ENCODE data around the gene PTPRU. TPM values are rescaled to one million over a fixed set of nuclear protein-coding genes. Genes with fewer than 3 reads are reported as not detected.

Gene PTPRU
- total and polyA plus RNA-seq, 2 experiments from 2014 or later, result 8.0 to 105 TPM

GRCh38 chr1:29329022-29329775 lies 92.9 kb downstream of the PTPRU start:
- no peak overlapping the region for H2AFZ ChIP-seq
- H3K27me3 ChIP-seq (ENCODE audit: insufficient read depth), result no peaks in the 10 kb centered on the region
- Mint-ChIP-seq H3K27ac (no peak overlapping the region), H3K36me3 (ENCODE audit: low read depth) (peaks cover 3% of the 10 kb centered on the region; the same call in 1 of the 3 replicates), H3K27me3 (ENCODE audit: insufficient read depth, low read depth, poor library complexity) (peaks cover 9% of the 10 kb centered on the region), H3K4me3 (no peak overlapping the region; the same call in 2 of the 3 replicates), H3K4me1 (peaks cover 13% of the 10 kb centered on the region), H3K9me3 (peaks cover 3% of the 10 kb centered on the region; the same call in 1 of the 3 replicates)
- H3K9me2 ChIP-seq (ENCODE audit: insufficient read depth), result peaks cover 3% of the 10 kb centered on the region; the same call in 1 of the 2 replicates
- H3K4me1 ChIP-seq (ENCODE audit: insufficient read depth), result peaks cover 5% of the 10 kb centered on the region
- H4K20me1 ChIP-seq (replicated peaks; ENCODE audit: insufficient read depth), result no peaks in the 10 kb centered on the region
- ATAC-seq, result no peak
- no peaks in the 10 kb centered on the region for H3K79me2 ChIP-seq (replicated peaks; ENCODE audit: insufficient read depth)
- H3K27ac ChIP-seq (ENCODE audit: low read depth), result no peak overlapping the region
- no peak for TF ChIP-seq EZH2 (IDR thresholded peaks at IDR 0.05; ENCODE audit: low read depth, unreplicated experiment)
- no peak for TF ChIP-seq CREB1 (CRISPR knock-in tag; IDR thresholded peaks at IDR 0.05; ENCODE audit: low read depth)
- TF ChIP-seq ZNF462 (CRISPR knock-in tag; IDR thresholded peaks at IDR 0.05), result no peak
- no peak overlapping the region for H3K4me3 ChIP-seq
- no peak for DNase-seq (ENCODE audit: low spot score)
- no peaks in the 10 kb centered on the region for H3K36me3 ChIP-seq (ENCODE audit: insufficient read depth)
- no peaks in the 10 kb centered on the region for H3F3A ChIP-seq (replicated peaks; ENCODE audit: low read depth)
- H3K4me2 ChIP-seq, result no peak overlapping the region

- H3K36me3 ChIP-seq (ENCODE audit: insufficient read depth), result no peaks in the 10 kb centered on the region
- H3K9me3 Mint-ChIP-seq, result peaks cover 3% of the 10 kb centered on the region; the same call in 1 of the 3 replicates
- no peak overlapping the region for H3K27ac Mint-ChIP-seq
- no peak overlapping the region for H3K27ac ChIP-seq (ENCODE audit: low read depth)
- no peaks in the 10 kb centered on the region for H3K79me2 ChIP-seq (replicated peaks; ENCODE audit: insufficient read depth)
- H3K36me3 Mint-ChIP-seq (ENCODE audit: low read depth), result peaks cover 3% of the 10 kb centered on the region; the same call in 1 of the 3 replicates
- ATAC-seq (no peak), DNase-seq (ENCODE audit: low spot score) (no peak)
- H2AFZ ChIP-seq, result no peak overlapping the region
- no peak for TF ChIP-seq JUNB (IDR thresholded peaks at IDR 0.05; ENCODE audit: unreplicated experiment)
- TF ChIP-seq EZH2phosphoT487 (IDR thresholded peaks at IDR 0.05; ENCODE audit: unreplicated experiment), result no peak
- no peak for TF ChIP-seq ZNF331 (CRISPR knock-in tag; IDR thresholded peaks at IDR 0.05; ENCODE audit: low read depth)
- TF ChIP-seq CTCF (conservative IDR thresholded peaks at IDR 0.05; ENCODE audit: low read depth in 2 of 2), result no peak
- TF ChIP-seq ETS1 (IDR thresholded peaks at IDR 0.05), result no peak
- TF ChIP-seq ZNF114 (CRISPR knock-in tag; IDR thresholded peaks at IDR 0.05), result no peak
- no peak overlapping the region for H3K4me3 Mint-ChIP-seq
- H3K27me3 Mint-ChIP-seq (ENCODE audit: insufficient read depth, low read depth, poor library complexity), result peaks cover 4% of the 10 kb centered on the region
- H3K4me2 ChIP-seq, result no peak overlapping the region
- no peaks in the 10 kb centered on the region for H3F3A ChIP-seq (replicated peaks; ENCODE audit: low read depth)
- H3K4me1 ChIP-seq (ENCODE audit: insufficient read depth), result peaks cover 5% of the 10 kb centered on the region
- H4K20me1 ChIP-seq (replicated peaks; ENCODE audit: insufficient read depth), result no peaks in the 10 kb centered on the region
- H3K4me1 Mint-ChIP-seq, result peaks cover 8% of the 10 kb centered on the region; the same call in 2 of the 3 replicates
- H3K4me3 ChIP-seq, result no peak overlapping the region
- H3K27me3 ChIP-seq (ENCODE audit: insufficient read depth), result no peaks in the 10 kb centered on the region
- H3K9me2 ChIP-seq (ENCODE audit: insufficient read depth), result peaks cover 3% of the 10 kb centered on the region; the same call in 1 of the 2 replicates
These were observed 93.8 kb downstream of the PTPRU start for GRCh38 chr1:29330089-29330488.

Measured in GM23338 (cell line).